Panc1 (cell line): ENCODE results near the gene NCKAP5. TPM values are rescaled to one million over a fixed set of nuclear protein-coding genes. Genes with fewer than 3 reads are reported as not detected.

ENCODE experiments used
- ATAC-seq: fragments of 200-7000 bp; cut with Tn5 transposase; 2 replicates; pipeline ENCODE4 v1.9.1; 2020; ENCODE audit warnings: mild to moderate bottlenecking, moderate library complexity
- BruUV-seq: library from RNA; stranded (reverse); fragments of 400-500 nt; replicated peaks from 2 replicates; lab custom pipeline; 2021; lab: Mats Ljungman, UMichigan
- CTCF ChIA-PET: fragments of 300-600 bp; sonication (Branson Sonifier 250); formaldehyde crosslinking; loops from one replicate; lab custom pipeline; 2022; ENCODE audit warnings: antibody characterized with exemption; lab: Charles Lee
- POLR2A ChIA-PET: fragments of 300-600 bp; sonication (Branson Sonifier 250); formaldehyde crosslinking; loops from one replicate; lab custom pipeline; 2022; ENCODE audit warnings: antibody characterized with exemption; lab: Charles Lee
- DNase-seq: peaks from one replicate; pipeline ENCODE4 v3.0.0-alpha.2; 2010; ENCODE audit warnings: low read depth, low spot score
- H3K27ac ChIP-seq: 2 replicates; pipeline ENCODE4 v1.5.1; 2011; ENCODE audit warnings: mild to moderate bottlenecking, low read length, inconsistent platforms
- H3K27me3 ChIP-seq: fragments of 200-500 bp; sonication (Bioruptor generic); 2 replicates; pipeline ENCODE4 v1.6.0; 2014; ENCODE audit warnings: low read length, inconsistent platforms; ENCODE audit not compliant: control insufficient read depth, insufficient read depth
- H3K36me3 ChIP-seq: fragments of 200-500 bp; sonication (Bioruptor generic); 2 replicates; pipeline ENCODE4 v1.5.1; 2014; ENCODE audit warnings: inconsistent platforms, mild to moderate bottlenecking, low read length, moderate library complexity; ENCODE audit not compliant: control insufficient read depth, insufficient read depth
- H3K4me1 ChIP-seq: 2 replicates; pipeline ENCODE4 v1.5.1; 2011; ENCODE audit warnings: inconsistent platforms, mild to moderate bottlenecking, low read length, moderate library complexity; ENCODE audit not compliant: control insufficient read depth, insufficient read depth
- H3K4me3 ChIP-seq, 2 experiments: 2 replicates each; pipeline ENCODE4 v1.5.1; 2011 to 2012; ENCODE audit warnings: low read depth in 2 of 2, low read length in 2 of 2, mild to moderate bottlenecking in 2 of 2, inconsistent platforms in 1 of 2, moderate library complexity in 1 of 2
- H3K9me3 ChIP-seq: fragments of 200-500 bp; sonication (Bioruptor generic); 2 replicates; pipeline ENCODE4 v1.5.1; 2014; ENCODE audit warnings: low read depth, mild to moderate bottlenecking, inconsistent platforms, low read length, moderate library complexity; ENCODE audit not compliant: control insufficient read depth, insufficient read depth
- CTCF ChIP-seq: fragments of 450-650 bp; IDR thresholded peaks from 2 replicates; pipeline ENCODE4 v1.5.1; 2017; ENCODE audit warnings: mild to moderate bottlenecking
- POLR2AphosphoS5 ChIP-seq: IDR thresholded peaks from 2 replicates; pipeline ENCODE4 v1.6.1; 2012; ENCODE audit warnings: mild to moderate bottlenecking, low read depth, low read length, moderate library complexity
- REST ChIP-seq, 2 experiments: IDR thresholded peaks; 2 replicates each; pipeline ENCODE4 v1.6.1; 2011 to 2012; ENCODE audit warnings: low read depth in 2 of 2, control low read depth in 1 of 2, low read length in 1 of 2, mild to moderate bottlenecking in 1 of 2, moderate library complexity in 1 of 2; ENCODE audit not compliant: insufficient read depth in 1 of 2
- SIN3A ChIP-seq: IDR thresholded peaks from 2 replicates; pipeline ENCODE4 v1.6.1; 2012; ENCODE audit warnings: low read depth, mild to moderate bottlenecking, low read length, moderate library complexity, borderline replicate concordance; ENCODE audit not compliant: insufficient read depth
- TCF7L2 ChIP-seq: IDR thresholded peaks from 2 replicates; pipeline ENCODE4 v1.6.1; 2011; ENCODE audit warnings: mild to moderate bottlenecking, low read depth, low read length, inconsistent platforms
- in situ Hi-C: cut with HindIII; loops from 2 replicates; pipeline ENCODE4 v1.10.0; 2016; ENCODE audit warnings: low sequenced_read_pairs, low pct_unique_long_range_greater_than_20kb
- intact Hi-C: fragments of 100-400 bp; cut with micrococcal nuclease; formaldehyde crosslinking; loops from one replicate; pipeline ENCODE4 v1.10.0; 2022; ENCODE audit not compliant: unreplicated experiment
- total RNA-seq: library from RNA; stranded (reverse); gene quantifications from one replicate; pipeline ENCODE4 v1.2.1, GENCODE V29; 2021; ENCODE audit not compliant: unreplicated experiment

Gene NCKAP5
- total RNA-seq, 1 experiment from 2014 or later = 0.10 TPM

GRCh38 chr2:133229974-133230373, 338.3 kb downstream of the NCKAP5 start:
- no peak for DNase-seq
- intact Hi-C loops = no loop called here
- ChIA-PET POLR2A (no interaction called here), CTCF (no interaction called here)
- TF ChIP-seq CTCF (no peak), POLR2AphosphoS5 (no peak), REST (IDR thresholded peaks at IDR 0.05; ENCODE audit: insufficient read depth in 1 of 2, low read depth in 2 of 2, low read length in 1 of 2) (no peak), SIN3A (no peak), TCF7L2 (no peak)
- no peaks in the 10 kb centered on the region for H3K9me3 ChIP-seq
- no TSS peak for BruUV-seq
- in situ Hi-C loops = no loop called here
- no peaks in the 10 kb centered on the region for H3K27me3 ChIP-seq
- H3K4me3 ChIP-seq = no peak overlapping the region
- H3K36me3 ChIP-seq = no peaks in the 10 kb centered on the region
- no peak for ATAC-seq
- no peaks in the 10 kb centered on the region for H3K4me1 ChIP-seq
- no peak overlapping the region for H3K27ac ChIP-seq

- H3K4me3 ChIP-seq = no peak overlapping the region
- no TSS peak for BruUV-seq
- ATAC-seq = no peak
- H3K27ac ChIP-seq = no peak overlapping the region
- H3K36me3 ChIP-seq = no peaks in the 10 kb centered on the region
- in situ Hi-C loops = no loop called here
- no peaks in the 10 kb centered on the region for H3K4me1 ChIP-seq
- no peaks in the 10 kb centered on the region for H3K27me3 ChIP-seq
- DNase-seq = no peak
- ChIA-PET POLR2A (no interaction called here), CTCF (no interaction called here)
- intact Hi-C loops = no loop called here
- TF ChIP-seq POLR2AphosphoS5 = no peak
- no peaks in the 10 kb centered on the region for H3K9me3 ChIP-seq
These were observed 345.0 kb downstream of the NCKAP5 start for GRCh38 chr2:133223226-133223625.

- TF ChIP-seq CTCF (no peak), REST (IDR thresholded peaks at IDR 0.05; ENCODE audit: insufficient read depth in 1 of 2, low read depth in 2 of 2, low read length in 1 of 2) (no peak), SIN3A (no peak), TCF7L2 (no peak), POLR2AphosphoS5 (no peak)
- Histone ChIP-seq H3K4me3 (no peak overlapping the region), H3K4me1 (no peaks in the 10 kb centered on the region), H3K27ac (no peak overlapping the region), H3K27me3 (no peaks in the 10 kb centered on the region), H3K36me3 (no peaks in the 10 kb centered on the region), H3K9me3 (no peaks in the 10 kb centered on the region)
- ChIA-PET POLR2A (no interaction called here), CTCF (no interaction called here)
- ATAC-seq (no peak), DNase-seq (no peak)
- in situ Hi-C loops = no loop called here
- no TSS peak for BruUV-seq
- intact Hi-C loops = no loop called here
These were observed 346.9 kb downstream of the NCKAP5 start for GRCh38 chr2:133221398-133221797.
